Right lung (tissue), 10 donors: ENCODE measurements around the gene IFNA7. TPM values are rescaled to one million over a fixed set of nuclear protein-coding genes. Genes with fewer than 3 reads are reported as not detected.
A peak's percentile ranks its signal among the peaks of the same experiment; 100 is the strongest.
"Not testable (repeated sequence)": the region's sequence is repeated elsewhere in the genome, so short reads cannot be mapped to it uniquely, and the experiment has no call there.

Experiments used
- DNase-seq, 2 donors: peaks; one replicate each; pipeline ENCODE4 v3.0.0-alpha.2; 2013
- long read RNA-seq, 8 donors: transcript quantifications; one replicate each; lab custom pipeline, GENCODE V29; 2026
- polyA plus RNA-seq, 5 donors: library from polyadenylated mRNA; unstranded; fragments of 120-200 nt; gene quantifications; one replicate each; pipeline versions ENCODE4 v1.2.1 to v1.2.3, GENCODE V29; 2013; ENCODE audit warnings: inconsistent platforms in 1 of 5, low replicate concordance in 1 of 5; ENCODE audit not compliant: insufficient read length in 5 of 5, insufficient read depth in 1 of 5

IFNA7 gene
- polyA plus RNA-seq = not detected
- long read RNA-seq, donor 1 = 0 reads
- long read RNA-seq, donor 2 = 0 reads
- long read RNA-seq, donor 3 = 0 reads
- long read RNA-seq, donor 4 = 0 reads
- long read RNA-seq, donor 5 = 0 reads
- long read RNA-seq, donor 6 = 0 reads
- long read RNA-seq, donor 7 = 0 reads
- long read RNA-seq, donor 8 = 0 reads

GRCh38 chr9:21202105-21202504, at the start of gene IFNA7:
Gene IFNA7, minus strand, starts transcription at chr9:21202205. Its CDS starts 40 bp downstream, at chr9:21202165.
- not testable (repeated sequence) for DNase-seq

GRCh38 chr9:21251638-21252037, 49.6 kb upstream of the IFNA7 start:
- no peak for DNase-seq

- no peak for DNase-seq
Observed at GRCh38 chr9:21251190-21251589, 49.2 kb upstream of the IFNA7 start.

GRCh38 chr9:21244836-21245235, 42.8 kb upstream of the IFNA7 start:
- no peak for DNase-seq

- DNase-seq = no peak
Observed at GRCh38 chr9:21239911-21240310, 37.9 kb upstream of the IFNA7 start, which contains the start of gene IFNA14. Gene IFNA14, minus strand, starts transcription at chr9:21240005. Its CDS starts 70 bp downstream, at chr9:21239935.

- DNase-seq = not testable (repeated sequence)
Observed at GRCh38 chr9:21236360-21236714, 34.3 kb upstream of the IFNA7 start.

- peak; percentile 12 to 27 for DNase-seq
Observed at GRCh38 chr9:21235468-21236359, 33.7 kb upstream of the IFNA7 start.

- DNase-seq = no peak
Observed at GRCh38 chr9:21234153-21234687, 32.2 kb upstream of the IFNA7 start.

- no peak for DNase-seq
Observed at GRCh38 chr9:21233258-21233657, 31.3 kb upstream of the IFNA7 start.

GRCh38 chr9:21228122-21228521, 26.1 kb upstream of the IFNA7 start, which contains the start of gene IFNA17:
Gene IFNA17, minus strand, starts transcription at chr9:21228222. Its CDS starts 49 bp downstream, at chr9:21228173.
- DNase-seq = no peak

- DNase-seq = not testable (repeated sequence)
Observed at GRCh38 chr9:21217211-21217610, 15.2 kb upstream of the IFNA7 start, which contains the start of gene IFNA16. Gene IFNA16, minus strand, starts transcription at chr9:21217311. Its CDS starts 6 bp downstream, at chr9:21217305.

GRCh38 chr9:21213411-21214326, 11.7 kb upstream of the IFNA7 start:
- DNase-seq = not testable (repeated sequence)

- not testable (repeated sequence) for DNase-seq
Observed at GRCh38 chr9:21212160-21212559, 10.2 kb upstream of the IFNA7 start.

- not testable (repeated sequence) for DNase-seq
Observed at GRCh38 chr9:21210782-21211181, 8.8 kb upstream of the IFNA7 start.

- DNase-seq = no peak
Observed at GRCh38 chr9:21210311-21210710, 8.3 kb upstream of the IFNA7 start.

- DNase-seq = not testable (repeated sequence)
Observed at GRCh38 chr9:21207043-21207442, 5.0 kb upstream of the IFNA7 start, which contains the start of gene IFNA10. Gene IFNA10, minus strand, starts transcription at chr9:21207143. Its CDS starts 46 bp downstream, at chr9:21207097.

GRCh38 chr9:21205204-21205603, 3.2 kb upstream of the IFNA7 start:
- no peak for DNase-seq

- not testable (repeated sequence) for DNase-seq
Observed at GRCh38 chr9:21194867-21195776, 6.9 kb downstream of the IFNA7 start.

- DNase-seq = not testable (repeated sequence)
Observed at GRCh38 chr9:21187487-21187886, 14.5 kb downstream of the IFNA7 start, which contains the start of gene IFNA4. Gene IFNA4, minus strand, starts transcription at chr9:21187587. Its CDS starts 56 bp downstream, at chr9:21187531.
